H9 (cell line): ENCODE measurements around the gene DNMBP. TPM values are rescaled to one million over a fixed set of nuclear protein-coding genes. Genes with fewer than 3 reads are reported as not detected.

Experiments
- DNase-seq: peaks from one replicate; pipeline ENCODE4 v3.0.0-alpha.2; 2017
- H2AFZ ChIP-seq: one replicate; pipeline ENCODE4 v1.6.1; 2013; ENCODE audit warnings: mild to moderate bottlenecking, low read length, control low read depth, moderate library complexity
- H2AK5ac ChIP-seq: 2 replicates; pipeline ENCODE4 v1.6.1; 2013; ENCODE audit warnings: low read length, control low read depth, mixed read lengths; ENCODE audit not compliant: insufficient read length
- H2BK120ac ChIP-seq: one replicate; pipeline ENCODE4 v1.6.1; 2013; ENCODE audit warnings: low read depth, mild to moderate bottlenecking, low read length, control low read depth, inconsistent platforms; ENCODE audit not compliant: poor library complexity, severe bottlenecking
- H2BK12ac ChIP-seq: 2 replicates; pipeline ENCODE4 v1.6.1; 2013; ENCODE audit warnings: low read length, control low read depth, mixed read lengths, low read depth; ENCODE audit not compliant: insufficient read length
- H2BK15ac ChIP-seq: 2 replicates; pipeline ENCODE4 v1.6.1; 2013; ENCODE audit warnings: low read depth, low read length, control low read depth
- H2BK20ac ChIP-seq: one replicate; pipeline ENCODE4 v1.6.1; 2013; ENCODE audit warnings: low read depth, mild to moderate bottlenecking, low read length, control low read depth, inconsistent platforms; ENCODE audit not compliant: poor library complexity, severe bottlenecking
- H2BK5ac ChIP-seq: 2 replicates; pipeline ENCODE4 v1.6.1; 2013; ENCODE audit warnings: low read length, control low read depth, mixed read lengths; ENCODE audit not compliant: insufficient read length
- H3K14ac ChIP-seq: 2 replicates; pipeline ENCODE4 v1.6.1; 2013; ENCODE audit warnings: low read length, control low read depth; ENCODE audit not compliant: insufficient read depth
- H3K18ac ChIP-seq: 2 replicates; pipeline ENCODE4 v1.6.1; 2013; ENCODE audit warnings: low read depth, mild to moderate bottlenecking, mixed read lengths, low read length, control low read depth; ENCODE audit not compliant: insufficient read length
- H3K23ac ChIP-seq: 2 replicates; pipeline ENCODE4 v1.6.1; 2013; ENCODE audit warnings: low read length, control low read depth, mixed read lengths, low read depth; ENCODE audit not compliant: insufficient read length
- H3K23me2 ChIP-seq: 2 replicates; pipeline ENCODE4 v1.6.1; 2013; ENCODE audit warnings: low read depth, mild to moderate bottlenecking, mixed read lengths, low read length, control low read depth; ENCODE audit not compliant: insufficient read length, poor library complexity, severe bottlenecking
- H3K27ac ChIP-seq: 2 replicates; pipeline ENCODE4 v1.5.1; 2013; ENCODE audit warnings: low read length, control low read depth, mixed read lengths, low read depth; ENCODE audit not compliant: insufficient read length
- H3K27me3 ChIP-seq: 2 replicates; pipeline ENCODE4 v1.6.1; 2013; ENCODE audit warnings: low read length, control low read depth, inconsistent platforms; ENCODE audit not compliant: insufficient read depth
- H3K4ac ChIP-seq: 2 replicates; pipeline ENCODE4 v1.6.1; 2013; ENCODE audit warnings: low read depth, mild to moderate bottlenecking, control low read depth, inconsistent platforms, low read length, moderate library complexity
- H3K4me1 ChIP-seq: 2 replicates; pipeline ENCODE4 v1.6.1; 2013; ENCODE audit warnings: low read length, control low read depth, inconsistent platforms; ENCODE audit not compliant: insufficient read depth
- H3K4me2 ChIP-seq: 2 replicates; pipeline ENCODE4 v1.6.1; 2013; ENCODE audit warnings: low read length, control low read depth, mixed read lengths; ENCODE audit not compliant: insufficient read length, insufficient read depth
- H3K56ac ChIP-seq: 2 replicates; pipeline ENCODE4 v1.6.1; 2013; ENCODE audit warnings: low read depth, mild to moderate bottlenecking, mixed read lengths, low read length, control low read depth; ENCODE audit not compliant: insufficient read length
- H3K79me1 ChIP-seq: 2 replicates; pipeline ENCODE4 v1.6.1; 2013; ENCODE audit warnings: low read depth, mild to moderate bottlenecking, moderate library complexity, low read length, control low read depth, inconsistent platforms; ENCODE audit not compliant: insufficient read depth, poor library complexity, severe bottlenecking
- H3K79me2 ChIP-seq: 2 replicates; pipeline ENCODE4 v1.6.1; 2013; ENCODE audit warnings: low read length, control low read depth, inconsistent platforms; ENCODE audit not compliant: insufficient read depth
- H3K9ac ChIP-seq: 2 replicates; pipeline ENCODE4 v1.6.1; 2013; ENCODE audit warnings: low read length, control low read depth, mixed read lengths; ENCODE audit not compliant: insufficient read length; ENCODE audit errors: extremely low read depth
- H3K9me3 ChIP-seq: one replicate; pipeline ENCODE4 v1.6.1; 2013; ENCODE audit warnings: low read depth, low read length, inconsistent platforms; ENCODE audit not compliant: control insufficient read depth
- H3T11ph ChIP-seq: one replicate; pipeline ENCODE4 v1.6.1; 2013; ENCODE audit warnings: mild to moderate bottlenecking, low read length, control low read depth, inconsistent platforms
- H4K20me1 ChIP-seq: one replicate; pipeline ENCODE4 v1.6.1; 2013; ENCODE audit not compliant: control insufficient read depth, insufficient read length, insufficient read depth
- H4K5ac ChIP-seq: 2 replicates; pipeline ENCODE4 v1.6.1; 2013; ENCODE audit warnings: low read depth, mild to moderate bottlenecking, mixed read lengths, low read length, control low read depth; ENCODE audit not compliant: insufficient read length
- H4K8ac ChIP-seq: replicated peaks from 2 replicates; pipeline ENCODE4 v1.6.1; 2013; ENCODE audit warnings: low read length, control low read depth, mixed read lengths, low read depth; ENCODE audit not compliant: insufficient read length
- H4K91ac ChIP-seq: 2 replicates; pipeline ENCODE4 v1.6.1; 2013; ENCODE audit warnings: low read depth, mild to moderate bottlenecking, moderate library complexity, mixed read lengths, low read length, control low read depth; ENCODE audit not compliant: insufficient read length
- H3K27ac Mint-ChIP-seq, 3 experiments: 2 replicates in 2 of 3; 3 replicates in 1 of 3; pipeline ENCODE4 v1.8.0; 2020 to 2021; ENCODE audit warnings: mixed read lengths in 3 of 3, mild to moderate bottlenecking in 1 of 3, moderate library complexity in 1 of 3
- H3K27me3 Mint-ChIP-seq: 2 replicates; pipeline ENCODE4 v1.8.0; 2021; ENCODE audit warnings: low read depth, mild to moderate bottlenecking, moderate library complexity, mixed read lengths
- H3K36me3 Mint-ChIP-seq, 3 experiments: 2 replicates in 2 of 3; 3 replicates in 1 of 3; pipeline ENCODE4 v1.8.0; 2020 to 2021; ENCODE audit warnings: low read depth in 3 of 3, mixed read lengths in 3 of 3; ENCODE audit not compliant: insufficient read depth in 1 of 3
- H3K4me1 Mint-ChIP-seq, 2 experiments: 2 replicates each; pipeline ENCODE4 v1.8.0; 2020; ENCODE audit warnings: mixed read lengths in 2 of 2
- H3K4me3 Mint-ChIP-seq, 2 experiments: 2 replicates in 1 of 2; 3 replicates in 1 of 2; pipeline ENCODE4 v1.8.0; 2020 to 2021; ENCODE audit warnings: mild to moderate bottlenecking in 2 of 2, mixed read lengths in 2 of 2, moderate library complexity in 1 of 2
- H3K9me3 Mint-ChIP-seq, 2 experiments: 2 replicates in 1 of 2; 3 replicates in 1 of 2; pipeline ENCODE4 v1.8.0; 2020; ENCODE audit warnings: mild to moderate bottlenecking in 2 of 2, mixed read lengths in 2 of 2, moderate library complexity in 1 of 2
- WGBS: extraction: QIAGEN DNeasy Blood & Tissue Kit; methylation state at CpG from one replicate; pipeline ENCODE4 v1.1.7; 2013; ENCODE audit warnings: missing lambda C conversion rate, low lambda C conversion rate, mixed read lengths; ENCODE audit not compliant: insufficient read length; ENCODE audit errors: extremely low coverage; 5-methylcytosine and 5-hydroxymethylcytosine counted together
- total RNA-seq: library from RNA; stranded (reverse); gene quantifications from 2 replicates; pipeline ENCODE4 v1.2.1, GENCODE V29; 2021
- TF ChIP-seq, protein P1 (sequence below): fragments of 200-600 bp; sonication (generic); conservative IDR thresholded peaks from 3 replicates; pipeline ENCODE4 v1.8.0; 2021; ENCODE audit warnings: antibody characterized with exemption, mild to moderate bottlenecking

The DNMBP gene
- total RNA-seq, 1 experiment from 2014 or later: 25.6 TPM

DNA sequence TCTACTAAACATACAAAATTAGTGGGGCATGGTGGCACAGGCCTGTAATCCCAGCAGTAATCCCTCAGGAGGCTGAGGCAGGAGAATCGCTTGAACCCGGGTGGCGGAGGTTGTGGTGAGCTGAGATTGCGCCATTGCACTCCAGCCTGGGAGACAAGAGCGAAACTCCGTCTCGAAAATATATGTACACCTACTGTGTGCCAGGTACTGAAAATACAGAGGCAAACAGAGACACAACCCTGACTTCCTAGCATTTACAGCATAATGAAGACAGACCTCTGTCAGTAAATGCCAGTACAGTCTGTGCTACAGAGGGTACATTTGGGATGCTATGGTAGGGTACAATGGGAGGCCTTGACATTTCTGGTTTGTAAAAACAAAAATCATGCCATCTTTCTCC is 160.7 kb downstream of the DNMBP start:
- H3K27ac Mint-ChIP-seq: peak overlapping the region in 2 of 3 experiments; percentile 97; a peak in 4 of 7 replicates
- TF ChIP-seq, protein P1, sequence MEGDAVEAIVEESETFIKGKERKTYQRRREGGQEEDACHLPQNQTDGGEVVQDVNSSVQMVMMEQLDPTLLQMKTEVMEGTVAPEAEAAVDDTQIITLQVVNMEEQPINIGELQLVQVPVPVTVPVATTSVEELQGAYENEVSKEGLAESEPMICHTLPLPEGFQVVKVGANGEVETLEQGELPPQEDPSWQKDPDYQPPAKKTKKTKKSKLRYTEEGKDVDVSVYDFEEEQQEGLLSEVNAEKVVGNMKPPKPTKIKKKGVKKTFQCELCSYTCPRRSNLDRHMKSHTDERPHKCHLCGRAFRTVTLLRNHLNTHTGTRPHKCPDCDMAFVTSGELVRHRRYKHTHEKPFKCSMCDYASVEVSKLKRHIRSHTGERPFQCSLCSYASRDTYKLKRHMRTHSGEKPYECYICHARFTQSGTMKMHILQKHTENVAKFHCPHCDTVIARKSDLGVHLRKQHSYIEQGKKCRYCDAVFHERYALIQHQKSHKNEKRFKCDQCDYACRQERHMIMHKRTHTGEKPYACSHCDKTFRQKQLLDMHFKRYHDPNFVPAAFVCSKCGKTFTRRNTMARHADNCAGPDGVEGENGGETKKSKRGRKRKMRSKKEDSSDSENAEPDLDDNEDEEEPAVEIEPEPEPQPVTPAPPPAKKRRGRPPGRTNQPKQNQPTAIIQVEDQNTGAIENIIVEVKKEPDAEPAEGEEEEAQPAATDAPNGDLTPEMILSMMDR: no peak

More for the DNA sequence above, 160.7 kb downstream of the DNMBP start:
- no peak overlapping the region for H4K8ac ChIP-seq
- peak overlapping the region; percentile 46 for H2BK20ac ChIP-seq
- peaks cover 47 to 53% of the 10 kb centered on the region in 2 experiments for H3K4me1 Mint-ChIP-seq
- no peak overlapping the region for H3K23ac ChIP-seq
- H3K79me2 ChIP-seq: no peaks in the 10 kb centered on the region
- peaks cover 5% of the 10 kb centered on the region; the same call in 1 of the 2 replicates for H3K27me3 Mint-ChIP-seq
- H3K18ac ChIP-seq: peak overlapping the region; percentile 8
- peak overlapping the region; percentile 27 for H2BK12ac ChIP-seq
- H2AK5ac ChIP-seq: no peak overlapping the region
- no peak overlapping the region for H3K56ac ChIP-seq
- H3K9me3 Mint-ChIP-seq: no peaks in the 10 kb centered on the region
- H3K9me3 ChIP-seq: no peaks in the 10 kb centered on the region
- peak overlapping the region in 1 of 2 experiments; percentile 21; a peak in 1 of 5 replicates for H3K4me3 Mint-ChIP-seq
- no peak overlapping the region for H2BK15ac ChIP-seq
- H3K14ac ChIP-seq: no peak overlapping the region
- H3K79me1 ChIP-seq: no peaks in the 10 kb centered on the region
- H3K4me2 ChIP-seq: no peak overlapping the region
- no CpG with 5 or more reads among the region's 7 CpGs for WGBS
- no peaks in the 10 kb centered on the region for H4K20me1 ChIP-seq
- peak overlapping the region; percentile 82 for H2BK120ac ChIP-seq
- no peak overlapping the region for H2AFZ ChIP-seq
- H3K4me1 ChIP-seq: peaks cover 13% of the 10 kb centered on the region
- no peak overlapping the region for H4K5ac ChIP-seq
- H3K4ac ChIP-seq: no peak overlapping the region
- peak overlapping the region; percentile 68 for H3T11ph ChIP-seq
- H3K9ac ChIP-seq: no peak overlapping the region
- no peak for DNase-seq
- H4K91ac ChIP-seq: no peak overlapping the region
- H3K23me2 ChIP-seq: no peaks in the 10 kb centered on the region
- H3K27me3 ChIP-seq: no peaks in the 10 kb centered on the region; the same call in 1 of the 2 replicates
- no peaks in the 10 kb centered on the region for H3K36me3 Mint-ChIP-seq
- no peak overlapping the region for H2BK5ac ChIP-seq
- peak overlapping the region; percentile 1 for H3K27ac ChIP-seq
